ENCODE results near the gene STXBP6.

GRCh38 chr14:24937300-24937699, 112.6 kb downstream of the STXBP6 start:
- TF ChIP-seq CTCF (IDR thresholded peaks at IDR 0.05; ENCODE audit: poor library complexity, severe bottlenecking) = no peak
- TF ChIP-seq POLR2AphosphoS5 (IDR thresholded peaks at IDR 0.05) = peak; percentile 76
- no peak for TF ChIP-seq TAF1 (IDR thresholded peaks at IDR 0.05; ENCODE audit: low read depth)
- peak; percentile 91 for TF ChIP-seq EP300 (conservative IDR thresholded peaks at IDR 0.05; ENCODE audit: poor library complexity, severe bottlenecking)
- no peak for TF ChIP-seq REST (IDR thresholded peaks at IDR 0.05; ENCODE audit: borderline replicate concordance)
- no peak for TF ChIP-seq RAD21 (conservative IDR thresholded peaks at IDR 0.05)
- peak; percentile 22 for TF ChIP-seq MXI1 (conservative IDR thresholded peaks at IDR 0.05; ENCODE audit: poor library complexity, severe bottlenecking)

Measured in neural cell (in vitro differentiated cells).